Panc1 (cell line): ENCODE measurements around the gene SMC4. TPM values are rescaled to one million over a fixed set of nuclear protein-coding genes. Genes with fewer than 3 reads are reported as not detected.

Source experiments
- ATAC-seq: fragments of 200-7000 bp; cut with Tn5 transposase; 2 replicates; pipeline ENCODE4 v1.9.1; 2020; ENCODE audit warnings: mild to moderate bottlenecking, moderate library complexity
- BruUV-seq: library from RNA; stranded (reverse); fragments of 400-500 nt; replicated peaks from 2 replicates; lab custom pipeline; 2021; lab: Mats Ljungman, UMichigan
- CTCF ChIA-PET: fragments of 300-600 bp; sonication (Branson Sonifier 250); formaldehyde crosslinking; loops from one replicate; lab custom pipeline; 2022; ENCODE audit warnings: antibody characterized with exemption; lab: Charles Lee
- POLR2A ChIA-PET: fragments of 300-600 bp; sonication (Branson Sonifier 250); formaldehyde crosslinking; loops from one replicate; lab custom pipeline; 2022; ENCODE audit warnings: antibody characterized with exemption; lab: Charles Lee
- DNase-seq: peaks from one replicate; pipeline ENCODE4 v3.0.0-alpha.2; 2010; ENCODE audit warnings: low read depth, low spot score
- H3K27ac ChIP-seq: 2 replicates; pipeline ENCODE4 v1.5.1; 2011; ENCODE audit warnings: mild to moderate bottlenecking, low read length, inconsistent platforms
- H3K27me3 ChIP-seq: fragments of 200-500 bp; sonication (Bioruptor generic); 2 replicates; pipeline ENCODE4 v1.6.0; 2014; ENCODE audit warnings: low read length, inconsistent platforms; ENCODE audit not compliant: control insufficient read depth, insufficient read depth
- H3K36me3 ChIP-seq: fragments of 200-500 bp; sonication (Bioruptor generic); 2 replicates; pipeline ENCODE4 v1.5.1; 2014; ENCODE audit warnings: inconsistent platforms, mild to moderate bottlenecking, low read length, moderate library complexity; ENCODE audit not compliant: control insufficient read depth, insufficient read depth
- H3K4me1 ChIP-seq: 2 replicates; pipeline ENCODE4 v1.5.1; 2011; ENCODE audit warnings: inconsistent platforms, mild to moderate bottlenecking, low read length, moderate library complexity; ENCODE audit not compliant: control insufficient read depth, insufficient read depth
- H3K4me3 ChIP-seq, 2 experiments: 2 replicates each; pipeline ENCODE4 v1.5.1; 2011 to 2012; ENCODE audit warnings: low read depth in 2 of 2, low read length in 2 of 2, mild to moderate bottlenecking in 2 of 2, inconsistent platforms in 1 of 2, moderate library complexity in 1 of 2
- H3K9me3 ChIP-seq: fragments of 200-500 bp; sonication (Bioruptor generic); 2 replicates; pipeline ENCODE4 v1.5.1; 2014; ENCODE audit warnings: low read depth, mild to moderate bottlenecking, inconsistent platforms, low read length, moderate library complexity; ENCODE audit not compliant: control insufficient read depth, insufficient read depth
- POLR2AphosphoS5 ChIP-seq: IDR thresholded peaks from 2 replicates; pipeline ENCODE4 v1.6.1; 2012; ENCODE audit warnings: mild to moderate bottlenecking, low read depth, low read length, moderate library complexity
- SIN3A ChIP-seq: IDR thresholded peaks from 2 replicates; pipeline ENCODE4 v1.6.1; 2012; ENCODE audit warnings: low read depth, mild to moderate bottlenecking, low read length, moderate library complexity, borderline replicate concordance; ENCODE audit not compliant: insufficient read depth
- TCF7L2 ChIP-seq: IDR thresholded peaks from 2 replicates; pipeline ENCODE4 v1.6.1; 2011; ENCODE audit warnings: mild to moderate bottlenecking, low read depth, low read length, inconsistent platforms
- in situ Hi-C: cut with HindIII; loops from 2 replicates; pipeline ENCODE4 v1.10.0; 2016; ENCODE audit warnings: low sequenced_read_pairs, low pct_unique_long_range_greater_than_20kb
- intact Hi-C: fragments of 100-400 bp; cut with micrococcal nuclease; formaldehyde crosslinking; loops from one replicate; pipeline ENCODE4 v1.10.0; 2022; ENCODE audit not compliant: unreplicated experiment
- total RNA-seq: library from RNA; stranded (reverse); gene quantifications from one replicate; pipeline ENCODE4 v1.2.1, GENCODE V29; 2021; ENCODE audit not compliant: unreplicated experiment
- TF ChIP-seq, protein P1 (sequence below), 2 experiments: IDR thresholded peaks; 2 replicates each; pipeline ENCODE4 v1.6.1; 2011 to 2012; ENCODE audit warnings: low read depth in 2 of 2, control low read depth in 1 of 2, low read length in 1 of 2, mild to moderate bottlenecking in 1 of 2, moderate library complexity in 1 of 2; ENCODE audit not compliant: insufficient read depth in 1 of 2
- TF ChIP-seq, protein P2 (sequence below): fragments of 450-650 bp; IDR thresholded peaks from 2 replicates; pipeline ENCODE4 v1.5.1; 2017; ENCODE audit warnings: mild to moderate bottlenecking

The SMC4 gene
- total RNA-seq, 1 experiment from 2014 or later, result 160 TPM

DNA sequence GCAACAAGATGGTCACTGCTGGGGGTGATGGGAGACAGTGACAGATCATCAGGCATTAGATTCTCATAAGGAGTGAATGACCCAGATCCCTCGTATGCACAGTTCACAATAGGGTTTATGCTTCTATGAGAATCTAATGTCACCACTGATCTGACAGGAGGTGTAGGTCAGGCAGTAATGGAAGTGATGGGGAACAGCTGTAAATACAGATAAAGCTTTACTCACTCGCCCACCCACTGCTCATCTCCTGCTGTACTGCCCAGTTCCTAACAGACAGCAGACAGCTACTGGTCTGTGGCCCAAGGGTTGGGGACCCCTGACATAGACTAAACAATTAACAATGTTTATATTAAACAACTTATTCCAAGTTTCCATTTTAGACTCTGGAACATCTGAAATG lies 25.8 kb upstream of the SMC4 start:
- in situ Hi-C loops, result no loop called here
- no peak overlapping the region for H3K27ac ChIP-seq
- H3K9me3 ChIP-seq, result no peaks in the 10 kb centered on the region
- ChIA-PET POLR2A (interaction anchor here (0.5 kb wide), 1 partner anchor 514 kb away, joined by 4 read pairs; no protein-coding TSS in a partner anchor), CTCF (no interaction called here)
- TF ChIP-seq SIN3A (no peak), POLR2AphosphoS5 (no peak), TCF7L2 (no peak)
- TF ChIP-seq, protein P1, sequence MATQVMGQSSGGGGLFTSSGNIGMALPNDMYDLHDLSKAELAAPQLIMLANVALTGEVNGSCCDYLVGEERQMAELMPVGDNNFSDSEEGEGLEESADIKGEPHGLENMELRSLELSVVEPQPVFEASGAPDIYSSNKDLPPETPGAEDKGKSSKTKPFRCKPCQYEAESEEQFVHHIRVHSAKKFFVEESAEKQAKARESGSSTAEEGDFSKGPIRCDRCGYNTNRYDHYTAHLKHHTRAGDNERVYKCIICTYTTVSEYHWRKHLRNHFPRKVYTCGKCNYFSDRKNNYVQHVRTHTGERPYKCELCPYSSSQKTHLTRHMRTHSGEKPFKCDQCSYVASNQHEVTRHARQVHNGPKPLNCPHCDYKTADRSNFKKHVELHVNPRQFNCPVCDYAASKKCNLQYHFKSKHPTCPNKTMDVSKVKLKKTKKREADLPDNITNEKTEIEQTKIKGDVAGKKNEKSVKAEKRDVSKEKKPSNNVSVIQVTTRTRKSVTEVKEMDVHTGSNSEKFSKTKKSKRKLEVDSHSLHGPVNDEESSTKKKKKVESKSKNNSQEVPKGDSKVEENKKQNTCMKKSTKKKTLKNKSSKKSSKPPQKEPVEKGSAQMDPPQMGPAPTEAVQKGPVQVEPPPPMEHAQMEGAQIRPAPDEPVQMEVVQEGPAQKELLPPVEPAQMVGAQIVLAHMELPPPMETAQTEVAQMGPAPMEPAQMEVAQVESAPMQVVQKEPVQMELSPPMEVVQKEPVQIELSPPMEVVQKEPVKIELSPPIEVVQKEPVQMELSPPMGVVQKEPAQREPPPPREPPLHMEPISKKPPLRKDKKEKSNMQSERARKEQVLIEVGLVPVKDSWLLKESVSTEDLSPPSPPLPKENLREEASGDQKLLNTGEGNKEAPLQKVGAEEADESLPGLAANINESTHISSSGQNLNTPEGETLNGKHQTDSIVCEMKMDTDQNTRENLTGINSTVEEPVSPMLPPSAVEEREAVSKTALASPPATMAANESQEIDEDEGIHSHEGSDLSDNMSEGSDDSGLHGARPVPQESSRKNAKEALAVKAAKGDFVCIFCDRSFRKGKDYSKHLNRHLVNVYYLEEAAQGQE (IDR thresholded peaks at IDR 0.05; ENCODE audit: insufficient read depth in 1 of 2, low read depth in 2 of 2, low read length in 1 of 2), result no peak
- H3K27me3 ChIP-seq, result no peaks in the 10 kb centered on the region
- peaks cover 8% of the 10 kb centered on the region; the same call in 1 of the 2 replicates for H3K36me3 ChIP-seq
- no peaks in the 10 kb centered on the region for H3K4me1 ChIP-seq
- intact Hi-C loops, result no loop called here
- no peak overlapping the region for H3K4me3 ChIP-seq
- no TSS peak for BruUV-seq
- ATAC-seq, result no peak
- no peak for DNase-seq

DNA sequence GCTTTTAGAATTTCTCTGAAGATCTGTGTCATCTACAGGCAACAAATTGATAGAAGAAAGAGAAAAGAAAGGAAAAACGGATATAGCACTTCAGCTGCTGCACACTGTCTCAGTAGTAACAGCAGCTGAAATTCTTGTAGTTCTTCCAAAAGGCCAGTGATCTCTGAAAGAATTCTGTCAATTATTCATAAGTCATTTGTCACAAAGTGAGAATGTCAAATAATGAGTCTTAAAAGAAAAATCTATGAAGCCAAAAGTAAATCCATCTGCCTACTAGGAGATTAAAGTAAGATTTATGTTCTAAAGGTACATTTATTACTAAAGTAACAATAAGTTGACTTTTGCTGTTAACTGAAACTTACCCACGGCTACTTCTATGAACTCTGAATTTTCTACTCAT lies 25.0 kb upstream of the SMC4 start:
- no peak overlapping the region for H3K27ac ChIP-seq
- intact Hi-C loops, result no loop called here
- TF ChIP-seq, protein P1 (IDR thresholded peaks at IDR 0.05; ENCODE audit: insufficient read depth in 1 of 2, low read depth in 2 of 2, low read length in 1 of 2), result no peak
- TF ChIP-seq TCF7L2 (no peak), SIN3A (no peak), POLR2AphosphoS5 (no peak)
- TF ChIP-seq, protein P2, sequence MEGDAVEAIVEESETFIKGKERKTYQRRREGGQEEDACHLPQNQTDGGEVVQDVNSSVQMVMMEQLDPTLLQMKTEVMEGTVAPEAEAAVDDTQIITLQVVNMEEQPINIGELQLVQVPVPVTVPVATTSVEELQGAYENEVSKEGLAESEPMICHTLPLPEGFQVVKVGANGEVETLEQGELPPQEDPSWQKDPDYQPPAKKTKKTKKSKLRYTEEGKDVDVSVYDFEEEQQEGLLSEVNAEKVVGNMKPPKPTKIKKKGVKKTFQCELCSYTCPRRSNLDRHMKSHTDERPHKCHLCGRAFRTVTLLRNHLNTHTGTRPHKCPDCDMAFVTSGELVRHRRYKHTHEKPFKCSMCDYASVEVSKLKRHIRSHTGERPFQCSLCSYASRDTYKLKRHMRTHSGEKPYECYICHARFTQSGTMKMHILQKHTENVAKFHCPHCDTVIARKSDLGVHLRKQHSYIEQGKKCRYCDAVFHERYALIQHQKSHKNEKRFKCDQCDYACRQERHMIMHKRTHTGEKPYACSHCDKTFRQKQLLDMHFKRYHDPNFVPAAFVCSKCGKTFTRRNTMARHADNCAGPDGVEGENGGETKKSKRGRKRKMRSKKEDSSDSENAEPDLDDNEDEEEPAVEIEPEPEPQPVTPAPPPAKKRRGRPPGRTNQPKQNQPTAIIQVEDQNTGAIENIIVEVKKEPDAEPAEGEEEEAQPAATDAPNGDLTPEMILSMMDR, result no peak
- POLR2A ChIA-PET, result no interaction called here
- no peak overlapping the region for H3K4me3 ChIP-seq
- H3K9me3 ChIP-seq, result no peaks in the 10 kb centered on the region
- CTCF ChIA-PET, result no interaction called here
- no peaks in the 10 kb centered on the region for H3K4me1 ChIP-seq
- ATAC-seq, result no peak
- H3K36me3 ChIP-seq, result peaks cover 8% of the 10 kb centered on the region; the same call in 1 of the 2 replicates
- no peak for DNase-seq
- BruUV-seq, result no TSS peak
- in situ Hi-C loops, result no loop called here
- no peaks in the 10 kb centered on the region for H3K27me3 ChIP-seq
